Smooth muscle cell of trachea (primary cell): ENCODE results near the gene STAC. TPM values are rescaled to one million over a fixed set of nuclear protein-coding genes. Genes with fewer than 3 reads are reported as not detected.

Source experiments
- total RNA-seq: library from RNA; depleted of rRNA; stranded (reverse); fragments of >200 nt; gene quantifications from 2 replicates; pipeline ENCODE4 v1.2.1, GENCODE V29; 2014

STAC gene, protein sequence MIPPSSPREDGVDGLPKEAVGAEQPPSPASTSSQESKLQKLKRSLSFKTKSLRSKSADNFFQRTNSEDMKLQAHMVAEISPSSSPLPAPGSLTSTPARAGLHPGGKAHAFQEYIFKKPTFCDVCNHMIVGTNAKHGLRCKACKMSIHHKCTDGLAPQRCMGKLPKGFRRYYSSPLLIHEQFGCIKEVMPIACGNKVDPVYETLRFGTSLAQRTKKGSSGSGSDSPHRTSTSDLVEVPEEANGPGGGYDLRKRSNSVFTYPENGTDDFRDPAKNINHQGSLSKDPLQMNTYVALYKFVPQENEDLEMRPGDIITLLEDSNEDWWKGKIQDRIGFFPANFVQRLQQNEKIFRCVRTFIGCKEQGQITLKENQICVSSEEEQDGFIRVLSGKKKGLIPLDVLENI
- total RNA-seq = 2.5 and 3.6 TPM in 2 replicates

DNA sequence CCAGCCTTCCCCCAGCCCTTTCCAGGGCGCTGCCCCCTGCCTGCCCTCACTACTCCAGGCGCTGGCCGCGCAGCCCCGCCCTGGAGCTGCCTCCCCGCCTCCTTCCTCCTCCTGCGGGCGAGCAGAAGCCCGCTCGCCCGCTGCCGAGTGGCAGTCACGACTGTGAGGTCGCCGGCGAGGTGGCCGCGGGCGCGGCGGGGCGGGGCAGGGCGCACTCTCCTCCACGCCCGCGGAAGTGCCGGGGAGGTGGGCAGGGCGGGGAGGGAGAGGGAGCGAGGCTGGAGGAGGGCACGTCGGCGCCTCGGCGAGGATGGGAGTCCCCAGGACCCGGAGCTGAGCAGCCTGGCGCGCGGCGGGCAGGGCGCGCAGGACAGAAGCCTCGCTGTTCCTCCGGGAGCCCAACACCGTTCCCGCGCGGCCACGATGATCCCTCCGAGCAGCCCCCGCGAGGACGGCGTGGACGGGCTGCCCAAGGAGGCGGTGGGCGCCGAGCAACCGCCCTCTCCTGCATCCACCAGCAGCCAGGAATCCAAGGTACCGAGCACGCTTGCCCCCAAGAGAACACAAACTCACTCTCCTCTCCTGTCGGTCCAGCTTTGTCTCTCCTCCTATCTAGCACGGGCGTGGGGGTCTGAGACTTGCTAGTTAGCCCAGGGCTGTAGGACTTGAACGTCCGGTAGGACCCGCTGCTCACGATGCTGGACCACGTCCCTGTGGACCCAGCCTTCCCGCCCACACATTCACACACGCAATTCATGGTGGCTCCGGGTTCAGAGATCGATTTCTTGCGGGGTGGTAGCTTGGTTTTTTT, at the start of gene STAC:
STAC (plus strand) TSS at position 284 of the 811 bp plus-strand sequence; CDS start at position 424, 140 bp downstream.

